GM12878 (cell line): Measurements from ENCODE around the gene RBMS1. TPM values are rescaled to one million over a fixed set of nuclear protein-coding genes. Genes with fewer than 3 reads are reported as not detected.

Experiments used
- ATAC-seq: fragments of 200-7000 bp; cut with Tn5 transposase; 3 replicates; pipeline ENCODE4 v1.9.1; 2020; ENCODE audit warnings: mild to moderate bottlenecking, moderate library complexity
- BruUV-seq: library from RNA; stranded (reverse); fragments of 400-500 nt; replicated peaks from 2 replicates; lab custom pipeline; 2021; lab: Mats Ljungman, UMichigan
- CTCF ChIA-PET: fragments of 300-600 bp; sonication (Branson Sonifier 250); formaldehyde crosslinking; extraction: SDS; loops from one replicate; lab custom pipeline; 2021; ENCODE audit warnings: inconsistent platforms; lab: Yijun Ruan, JAX
- POLR2A ChIA-PET: fragments of 350-600 bp; formaldehyde crosslinking; extraction: SDS; loops from one replicate; lab custom pipeline; 2021; ENCODE audit warnings: inconsistent platforms; lab: Charles Lee
- RAD21 ChIA-PET: fragments of 300-600 bp; sonication (Branson Sonifier 250); formaldehyde crosslinking; loops from one replicate; lab custom pipeline; 2023; ENCODE audit warnings: antibody characterized with exemption; ENCODE audit not compliant: unreplicated experiment; lab: Charles Lee
- SMC1A ChIA-PET: fragments of 300-600 bp; sonication (Branson Sonifier 250); formaldehyde crosslinking; loops from one replicate; lab custom pipeline; 2023; ENCODE audit not compliant: unreplicated experiment, uncharacterized antibody; lab: Charles Lee
- DNase-seq: peaks from one replicate; pipeline ENCODE4 v3.0.0-alpha.2; 2011; ENCODE audit warnings: low read depth, low spot score
- FAIRE-seq: peaks from 3 replicates; lab custom pipeline; 2011; peaks lifted over from hg19 to GRCh38; lab: Jason Lieb, UNC
- H2AFZ ChIP-seq: 2 replicates; pipeline ENCODE4 v1.6.0; 2011; ENCODE audit warnings: low read depth, low read length, control low read depth; ENCODE audit not compliant: control insufficient read depth
- H3K27ac ChIP-seq: 2 replicates; pipeline ENCODE4 v1.5.1; 2011; ENCODE audit warnings: control low read depth; ENCODE audit not compliant: control insufficient read depth, insufficient read depth
- H3K27me3 ChIP-seq, 2 experiments: replicated peaks in 1 of 2; 2 replicates each; pipeline versions ENCODE4 v1.6.0 to v1.6.1; 2011; ENCODE audit warnings: low read length in 1 of 2; ENCODE audit not compliant: control insufficient read depth in 2 of 2, insufficient read depth in 2 of 2
- H3K36me3 ChIP-seq, 2 experiments: 2 replicates each; pipeline ENCODE4 v1.5.1; 2011; ENCODE audit warnings: low read length in 1 of 2; ENCODE audit not compliant: control insufficient read depth in 2 of 2, insufficient read depth in 2 of 2
- H3K4me1 ChIP-seq: 2 replicates; pipeline ENCODE4 v1.6.1; 2011; ENCODE audit warnings: mild to moderate bottlenecking, low read length, moderate library complexity, mixed read lengths; ENCODE audit not compliant: control insufficient read depth, insufficient read depth
- H3K4me2 ChIP-seq: 2 replicates; pipeline ENCODE4 v1.6.0; 2011; ENCODE audit warnings: control low read depth; ENCODE audit not compliant: control insufficient read depth, insufficient read depth
- H3K4me3 ChIP-seq: fragments of 200-600 bp; sonication (generic); 2 replicates; pipeline ENCODE4 v1.5.1; 2016
- H3K79me2 ChIP-seq: 2 replicates; pipeline ENCODE4 v1.6.0; 2011; ENCODE audit warnings: low read length; ENCODE audit not compliant: control insufficient read depth, insufficient read depth
- H3K9ac ChIP-seq: 2 replicates; pipeline ENCODE4 v1.8.0; 2011; ENCODE audit warnings: low read length, control low read depth, mixed read lengths; ENCODE audit not compliant: control insufficient read depth, insufficient read depth
- H3K9me3 ChIP-seq: replicated peaks from 3 replicates; pipeline ENCODE4 v1.5.1; 2011; ENCODE audit warnings: mild to moderate bottlenecking, low read length; ENCODE audit not compliant: control insufficient read depth, insufficient read depth
- H4K20me1 ChIP-seq: 2 replicates; pipeline ENCODE4 v1.6.0; 2011; ENCODE audit not compliant: control insufficient read depth, insufficient read depth
- CUX1 ChIP-seq: IDR thresholded peaks from 2 replicates; pipeline ENCODE4 v1.6.1; 2012; ENCODE audit warnings: improper control_type of control experiment, low read depth, low read length; ENCODE audit not compliant: insufficient replicate concordance
- IKZF2 ChIP-seq, 2 experiments: fragments of 450-650 bp; IDR thresholded peaks; 2 replicates each; pipeline ENCODE4 v1.6.1; 2017; ENCODE audit warnings: mild to moderate bottlenecking in 2 of 2, moderate library complexity in 2 of 2
- JUND ChIP-seq: IDR thresholded peaks from 2 replicates; pipeline ENCODE4 v1.6.1; 2012; ENCODE audit warnings: low read depth, mild to moderate bottlenecking, low read length, improper control_type of control experiment, moderate library complexity
- KAT2A ChIP-seq: conservative IDR thresholded peaks from 2 replicates; pipeline ENCODE4 v1.6.1; 2011; ENCODE audit warnings: low read depth, low read length; ENCODE audit not compliant: control insufficient read depth
- NRF1 ChIP-seq: conservative IDR thresholded peaks from 2 replicates; pipeline ENCODE4 v1.6.1; 2011; ENCODE audit warnings: mild to moderate bottlenecking, low read depth, low read length, improper control_type of control experiment
- PBX3 ChIP-seq: IDR thresholded peaks from 2 replicates; pipeline ENCODE4 v1.6.1; 2011; ENCODE audit warnings: mild to moderate bottlenecking, low read depth, low read length, moderate library complexity; ENCODE audit not compliant: insufficient replicate concordance
- POLR2A ChIP-seq: IDR thresholded peaks from 2 replicates; pipeline ENCODE4 v1.6.1; 2011; ENCODE audit warnings: low read depth, mild to moderate bottlenecking, low read length
- WGBS: methylation state at CpG from one replicate; pipeline ENCODE4 v1.1.6; 2016; ENCODE audit warnings: low lambda C conversion rate; ENCODE audit not compliant: insufficient replicate concordance, insufficient coverage; ENCODE audit errors: missing lambda C conversion rate; 5-methylcytosine and 5-hydroxymethylcytosine counted together
- in situ Hi-C: fragments of 300-500 bp; cut with MboI; formaldehyde crosslinking; loops from 9 replicates; pipeline ENCODE4 v1.14.3; 2018; ENCODE audit warnings: mixed read lengths
- intact Hi-C: fragments of 100-400 bp; cut with micrococcal nuclease; formaldehyde crosslinking; loops from one replicate; pipeline ENCODE4 v1.14.2; 2022; ENCODE audit not compliant: unreplicated experiment
- polyA plus RNA-seq, 11 experiments: library from polyadenylated mRNA; depleted of rRNA in 4 of 11; unstranded in 6 of 11; stranded (reverse) in 5 of 11; fragments of >200 nt; fragmentation: Nextera tagmentation in 4 of 11; fragmentation: Illumina TruSeq in 1 of 11; extraction: Ambion mirVana in 4 of 11; extraction: Trizol in 1 of 11; gene quantifications; 1 replicate in 1 of 11; 2 replicates in 10 of 11; pipeline versions ENCODE4 v1.2.1 to v1.2.3, GENCODE V29; 2011 to 2016; ENCODE audit warnings: inconsistent platforms in 2 of 11, missing spikeins in 2 of 11, low read depth in 1 of 11
- total RNA-seq, 4 experiments: library from RNA; depleted of rRNA in 3 of 4; stranded (reverse); fragments of >200 nt in 3 of 4; fragmentation: Illumina TruSeq in 1 of 4; extraction: Trizol in 1 of 4; gene quantifications; 2 replicates each; pipeline versions ENCODE4 v1.2.1 to v1.2.3, GENCODE V29; 2013 to 2021
- TF ChIP-seq, protein P1 (sequence below): IDR thresholded peaks from 2 replicates; pipeline ENCODE4 v1.6.1; 2012; ENCODE audit warnings: low read depth, low read length, improper control_type of control experiment

The RBMS1 gene
- total and polyA plus RNA-seq, 10 of the 15 experiments (the other 5 are each of a cell fraction or from before 2014, with no cell fraction given) = 0.04 to 0.31 (median 0.17) TPM; not detected in 1

DNA sequence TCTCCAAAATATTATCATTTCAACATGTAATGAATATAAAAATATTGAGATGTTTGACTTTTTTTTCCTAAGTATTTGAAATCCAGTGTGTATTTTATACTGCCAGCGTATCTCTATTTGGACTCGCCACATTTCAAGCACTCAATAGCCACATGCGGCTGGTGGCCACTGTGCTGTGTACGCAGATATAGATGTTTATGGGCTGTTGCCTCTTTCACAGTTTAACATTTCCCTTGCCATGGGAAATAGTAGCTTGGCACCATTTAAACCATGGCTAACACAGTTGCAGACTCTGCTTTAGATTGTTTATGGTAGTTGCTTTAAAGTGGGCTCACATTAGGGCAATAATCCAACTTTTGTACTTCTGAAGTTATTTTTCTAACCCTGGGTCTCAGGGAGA lies 157.0 kb downstream of the RBMS1 start:
- ChIA-PET RAD21 (no interaction called here), CTCF (interaction anchor here (6.6 kb wide), 1 partner anchor 13 kb away, joined by 47 read pairs; no protein-coding TSS in a partner anchor), POLR2A (no interaction called here), SMC1A (interaction anchor here (0.6 to 1.6 kb wide), 2 partner anchors 11 to 886 kb away, joined by 3 to 6 read pairs; no protein-coding TSS in a partner anchor)
- no peak overlapping the region for H3K4me2 ChIP-seq
- no peak overlapping the region for H3K4me3 ChIP-seq
- DNase-seq (no peak), FAIRE-seq (no peak), ATAC-seq (no peak)
- H3K4me1 ChIP-seq = no peaks in the 10 kb centered on the region
- no peak overlapping the region for H2AFZ ChIP-seq
- in situ Hi-C loops (no loop called here), intact Hi-C loops (no loop called here)
- no peak overlapping the region for H3K27ac ChIP-seq
- no peaks in the 10 kb centered on the region for H3K79me2 ChIP-seq
- TF ChIP-seq KAT2A (no peak), IKZF2 (IDR thresholded peaks at IDR 0.05) (no peak), PBX3 (no peak)
- H4K20me1 ChIP-seq = no peaks in the 10 kb centered on the region
- no peaks in the 10 kb centered on the region for H3K36me3 ChIP-seq
- no peaks in the 10 kb centered on the region for H3K9me3 ChIP-seq
- no TSS peak for BruUV-seq
- H3K27me3 ChIP-seq = peaks cover 0 to 2% of the 10 kb centered on the region in 2 experiments; a peak in 1 of 4 replicates
- WGBS = 88% methylated on average over 4 of the region's 4 CpGs
- no peak overlapping the region for H3K9ac ChIP-seq

GRCh38 chr2:160336105-160336504 lies 157.5 kb downstream of the RBMS1 start:
- FAIRE-seq (no peak), DNase-seq (no peak), ATAC-seq (no peak)
- H3K4me2 ChIP-seq = no peak overlapping the region
- WGBS = 18% methylated on average over 1 of the region's 1 CpG
- H2AFZ ChIP-seq = no peak overlapping the region
- H3K36me3 ChIP-seq = no peaks in the 10 kb centered on the region
- H3K4me3 ChIP-seq = no peak overlapping the region
- intact Hi-C loops = no loop called here
- ChIA-PET SMC1A (interaction anchor here (1.6 to 2.1 kb wide), 2 partner anchors 12 to 887 kb away, joined by 3 to 10 read pairs; no protein-coding TSS in a partner anchor), RAD21 (no interaction called here), CTCF (interaction anchor here (6.6 kb wide), 1 partner anchor 12 kb away, joined by 47 read pairs; no protein-coding TSS in a partner anchor), POLR2A (no interaction called here)
- H3K27me3 ChIP-seq = no peaks in the 10 kb centered on the region; a peak in 1 of 4 replicates
- H3K9me3 ChIP-seq = no peaks in the 10 kb centered on the region
- H3K4me1 ChIP-seq = no peaks in the 10 kb centered on the region
- no peaks in the 10 kb centered on the region for H4K20me1 ChIP-seq
- in situ Hi-C loops = no loop called here
- no TSS peak for BruUV-seq
- no peak overlapping the region for H3K27ac ChIP-seq
- no peak overlapping the region for H3K9ac ChIP-seq
- no peaks in the 10 kb centered on the region for H3K79me2 ChIP-seq
- no peak for TF ChIP-seq IKZF2 (IDR thresholded peaks at IDR 0.05)
- no peak for TF ChIP-seq POLR2A
- TF ChIP-seq, protein P1, sequence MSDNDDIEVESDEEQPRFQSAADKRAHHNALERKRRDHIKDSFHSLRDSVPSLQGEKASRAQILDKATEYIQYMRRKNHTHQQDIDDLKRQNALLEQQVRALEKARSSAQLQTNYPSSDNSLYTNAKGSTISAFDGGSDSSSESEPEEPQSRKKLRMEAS = no peak
- TF ChIP-seq CUX1 = no peak
- TF ChIP-seq JUND = no peak
- no peak for TF ChIP-seq NRF1
